Fibroblast of the aortic adventitia (primary cell): Measurements from ENCODE around the gene PGGHG. TPM values are rescaled to one million over a fixed set of nuclear protein-coding genes. Genes with fewer than 3 reads are reported as not detected.

Experiments
- DNase-seq: peaks from one replicate; pipeline ENCODE4 v3.0.0-alpha.2; 2010; ENCODE audit warnings: low read depth
- H3K4me3 ChIP-seq: 2 replicates; pipeline ENCODE4 v1.5.1; 2011; ENCODE audit warnings: low read depth, mild to moderate bottlenecking, control low read depth, low read length, moderate library complexity
- small RNA-seq: library from RNA; depleted of rRNA; stranded (forward); fragments of <200 nt; gene quantifications from one replicate; pipeline ENCODE3, GENCODE V24; 2012
- total RNA-seq: library from RNA; depleted of rRNA; stranded (reverse); fragments of >200 nt; gene quantifications from 2 replicates; pipeline ENCODE4 v1.2.3, GENCODE V29; 2012; ENCODE audit warnings: low replicate concordance
- TF ChIP-seq, protein P1 (sequence below): IDR thresholded peaks from 2 replicates; pipeline ENCODE4 v1.5.1; 2011; ENCODE audit warnings: mild to moderate bottlenecking, low read length, control low read depth, inconsistent platforms; ENCODE audit not compliant: insufficient read depth

Gene PGGHG
- total RNA-seq, 1 donor = 6.9 TPM

DNA sequence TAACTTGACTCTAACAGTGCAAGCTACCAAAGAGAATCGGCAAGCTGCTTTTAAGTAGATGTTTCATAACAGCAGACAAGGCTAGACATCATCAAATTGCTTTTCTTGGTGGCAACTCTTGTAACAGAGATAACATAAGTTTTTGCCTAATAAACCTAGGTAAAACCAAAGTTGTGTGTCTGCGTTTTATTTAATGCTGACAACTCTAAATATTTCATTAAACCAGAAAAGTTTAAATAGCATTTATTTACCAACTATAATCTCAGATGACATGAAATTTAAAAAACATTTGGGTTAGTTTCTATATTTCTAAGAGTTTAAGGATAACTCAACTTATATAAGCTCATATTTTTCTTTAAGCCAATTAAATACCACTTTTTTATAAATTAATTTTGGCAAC is 51.0 kb downstream of the PGGHG start:
- H3K4me3 ChIP-seq = no peak overlapping the region
- TF ChIP-seq, protein P1, sequence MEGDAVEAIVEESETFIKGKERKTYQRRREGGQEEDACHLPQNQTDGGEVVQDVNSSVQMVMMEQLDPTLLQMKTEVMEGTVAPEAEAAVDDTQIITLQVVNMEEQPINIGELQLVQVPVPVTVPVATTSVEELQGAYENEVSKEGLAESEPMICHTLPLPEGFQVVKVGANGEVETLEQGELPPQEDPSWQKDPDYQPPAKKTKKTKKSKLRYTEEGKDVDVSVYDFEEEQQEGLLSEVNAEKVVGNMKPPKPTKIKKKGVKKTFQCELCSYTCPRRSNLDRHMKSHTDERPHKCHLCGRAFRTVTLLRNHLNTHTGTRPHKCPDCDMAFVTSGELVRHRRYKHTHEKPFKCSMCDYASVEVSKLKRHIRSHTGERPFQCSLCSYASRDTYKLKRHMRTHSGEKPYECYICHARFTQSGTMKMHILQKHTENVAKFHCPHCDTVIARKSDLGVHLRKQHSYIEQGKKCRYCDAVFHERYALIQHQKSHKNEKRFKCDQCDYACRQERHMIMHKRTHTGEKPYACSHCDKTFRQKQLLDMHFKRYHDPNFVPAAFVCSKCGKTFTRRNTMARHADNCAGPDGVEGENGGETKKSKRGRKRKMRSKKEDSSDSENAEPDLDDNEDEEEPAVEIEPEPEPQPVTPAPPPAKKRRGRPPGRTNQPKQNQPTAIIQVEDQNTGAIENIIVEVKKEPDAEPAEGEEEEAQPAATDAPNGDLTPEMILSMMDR = no peak

GRCh38 chr11:340539-341512 is 51.9 kb downstream of the PGGHG start:
- TF ChIP-seq, protein P1 = no peak
- peak; percentile 47 for DNase-seq

More for the DNA sequence above, 51.0 kb downstream of the PGGHG start:
- DNase-seq = no peak

DNA sequence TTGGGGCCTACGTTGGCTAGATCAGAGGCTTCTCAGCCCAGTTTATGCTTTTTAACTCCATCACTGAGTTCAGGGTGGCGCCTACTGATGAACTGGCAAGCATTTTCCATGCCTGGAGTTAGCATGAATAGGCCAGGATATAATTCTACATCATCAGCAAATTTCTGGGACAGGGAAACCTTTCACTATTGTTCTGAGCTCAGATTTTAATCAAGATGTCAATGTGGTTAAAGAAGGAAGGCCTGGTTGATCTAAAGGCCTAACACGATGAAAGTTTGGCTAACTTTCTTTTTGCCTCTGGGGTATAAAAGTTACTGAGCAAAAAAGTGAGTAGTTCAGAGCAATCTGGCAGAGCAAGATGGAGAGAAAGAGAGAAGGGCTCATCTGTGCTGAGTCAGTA is 53.4 kb downstream of the PGGHG start:
- DNase-seq = peak; percentile 73
- no peak overlapping the region for H3K4me3 ChIP-seq
- TF ChIP-seq, protein P1 = no peak

More at GRCh38 chr11:340539-341512, 51.9 kb downstream of the PGGHG start:
- H3K4me3 ChIP-seq = no peak overlapping the region

GRCh38 chr11:344836-345578 is 56.1 kb downstream of the PGGHG start:
- TF ChIP-seq, protein P1 = no peak
- no peak overlapping the region for H3K4me3 ChIP-seq
- DNase-seq = no peak

Small RNA genes lying within 50 kb of the gene (small RNA-seq; reads per million reads assigned to genes)
- not detected for gene AC136475.6

Other genes with a start within 250 kb of the PGGHG start
- not detected in 2 replicates for gene SCGB1C1, start 96.0 kb upstream of the PGGHG start, total RNA-seq
- gene BET1L, start 81.7 kb upstream of the PGGHG start, total RNA-seq = 9.6 and 16.2 TPM in 2 replicates
- 135 and 148 TPM in 2 replicates for gene RIC8A, start 81.4 kb upstream of the PGGHG start, total RNA-seq
- 4.2 and 8.2 TPM in 2 replicates for gene SIRT3, start 52.8 kb upstream of the PGGHG start, total RNA-seq
- 96.9 and 121 TPM in 2 replicates for gene PSMD13, start 52.1 kb upstream of the PGGHG start, total RNA-seq
- not detected in 2 replicates for gene NLRP6, start 10.7 kb upstream of the PGGHG start, total RNA-seq
- gene IFITM5, start 10.4 kb downstream of the PGGHG start, total RNA-seq = not detected in 2 replicates
- 50.1 and 88.1 TPM in 2 replicates for gene IFITM2, start 18.7 kb downstream of the PGGHG start, total RNA-seq
- gene IFITM1, start 24.9 kb downstream of the PGGHG start, total RNA-seq = 20.9 and 24.2 TPM in 2 replicates
- 34.3 and 95.4 TPM in 2 replicates for gene IFITM3, start 31.7 kb downstream of the PGGHG start, total RNA-seq
- gene B4GALNT4, start 80.4 kb downstream of the PGGHG start, total RNA-seq = 1.5 and 1.9 TPM in 2 replicates
- 1.3 and 5.6 TPM in 2 replicates for gene PKP3, start 105.1 kb downstream of the PGGHG start, total RNA-seq
- 30.4 and 38.7 TPM in 2 replicates for gene SIGIRR, start 125.9 kb downstream of the PGGHG start, total RNA-seq
- not detected in 2 replicates for gene ANO9, start 152.9 kb downstream of the PGGHG start, total RNA-seq
- gene PTDSS2, start 161.2 kb downstream of the PGGHG start, total RNA-seq = 28.7 and 51.6 TPM in 2 replicates
- gene RNH1, start 218.1 kb downstream of the PGGHG start, total RNA-seq = 388 and 436 TPM in 2 replicates
- 34.6 and 44.4 TPM in 2 replicates for gene HRAS, start 246.4 kb downstream of the PGGHG start, total RNA-seq
- 0.45 and 1.2 TPM in 2 replicates for gene LRRC56, start 248.4 kb downstream of the PGGHG start, total RNA-seq